ENCODE data around the gene CCDC87. TPM values are rescaled to one million over a fixed set of nuclear protein-coding genes. Genes with fewer than 3 reads are reported as not detected.
A peak's percentile ranks its signal among the peaks of the same experiment; 100 is the strongest.
"Not testable (repeated sequence)": the region's sequence is repeated elsewhere in the genome, so short reads cannot be mapped to it uniquely, and the experiment has no call there.

The CCDC87 gene
- total RNA-seq, 1 donor from 2014 or later, result 0.50 TPM

DNA sequence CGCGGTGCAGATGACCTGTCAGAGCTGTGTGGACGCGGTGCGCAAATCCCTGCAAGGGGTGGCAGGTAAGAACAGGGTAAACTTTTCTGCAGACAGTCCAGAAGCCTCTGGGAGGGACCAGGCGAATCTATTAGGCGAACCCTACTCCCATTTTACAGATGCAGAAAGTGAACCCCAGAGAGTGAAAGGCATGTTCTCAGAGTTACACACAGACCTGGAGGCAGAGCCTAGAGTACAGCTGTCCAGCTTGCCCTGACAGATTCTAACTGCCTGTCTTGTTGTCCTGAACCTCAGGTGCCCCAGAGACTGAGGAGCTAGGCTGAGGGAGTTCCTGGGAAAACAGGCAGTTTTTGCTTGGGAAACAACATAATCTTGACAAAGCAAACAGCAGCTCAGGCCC is 787 bp upstream of the CCDC87 start:
- H3K27ac ChIP-seq, result peak overlapping the region; percentile 73
- intact Hi-C loops (cut with DNase I), result no loop called here
- H3K4me1 ChIP-seq, result peaks cover 33% of the 10 kb centered on the region
- ATAC-seq (no peak), DNase-seq (no peak)
- H3K4me3 ChIP-seq, result peak overlapping the region; percentile 67
- TF ChIP-seq CTCF (IDR thresholded peaks at IDR 0.05), result no peak
- H3K27me3 ChIP-seq (ENCODE audit: low read depth), result no peaks in the 10 kb centered on the region
- H3K9me3 ChIP-seq, result no peaks in the 10 kb centered on the region
- H3K36me3 ChIP-seq, result no peaks in the 10 kb centered on the region

DNA sequence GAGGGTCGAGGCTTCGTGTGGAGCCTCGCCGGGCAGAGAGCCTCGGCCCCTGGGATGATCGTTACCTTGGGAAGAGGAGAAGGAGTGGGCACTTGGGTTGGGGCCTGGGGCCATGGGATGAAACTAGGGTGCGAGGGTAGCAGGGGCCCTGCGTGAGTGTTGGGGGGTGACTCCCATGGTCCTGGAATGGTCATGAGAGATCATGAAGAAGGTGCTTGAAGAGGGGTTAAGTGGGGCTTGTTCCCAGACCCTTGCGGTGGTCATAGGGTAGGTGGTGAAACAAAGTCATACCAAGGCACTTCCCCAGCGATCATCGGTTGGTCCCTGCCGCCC is 406 bp upstream of the CCDC87 start:
- no peaks in the 10 kb centered on the region for H3K9me3 ChIP-seq
- H3K27me3 ChIP-seq (ENCODE audit: low read depth), result no peaks in the 10 kb centered on the region
- intact Hi-C loops (cut with DNase I), result no loop called here
- ATAC-seq (peak in 1 of 2 donors; percentile 32), DNase-seq (no peak)
- H3K27ac ChIP-seq, result peak overlapping the region; percentile 73
- H3K4me3 ChIP-seq, result peak overlapping the region; percentile 67
- no peaks in the 10 kb centered on the region for H3K36me3 ChIP-seq
- H3K4me1 ChIP-seq, result peaks cover 33% of the 10 kb centered on the region
- no peak for TF ChIP-seq CTCF (IDR thresholded peaks at IDR 0.05)

- peaks cover 32% of the 10 kb centered on the region for H3K4me1 ChIP-seq
- H3K9me3 ChIP-seq, result no peaks in the 10 kb centered on the region
- no peaks in the 10 kb centered on the region for H3K27me3 ChIP-seq (ENCODE audit: low read depth)
- intact Hi-C loops (cut with DNase I), result no loop called here
- no peak overlapping the region for H3K4me3 ChIP-seq
- no peak for TF ChIP-seq CTCF (IDR thresholded peaks at IDR 0.05)
- ATAC-seq, result no peak
- H3K36me3 ChIP-seq, result no peaks in the 10 kb centered on the region
- no peak overlapping the region for H3K27ac ChIP-seq
- no peak for DNase-seq
Observed at GRCh38 chr11:66591175-66591574, 1.7 kb downstream of the CCDC87 start.

GRCh38 chr11:66589996-66590675 is 2.7 kb downstream of the CCDC87 start:
- intact Hi-C loops (cut with DNase I), result no loop called here
- peaks cover 24% of the 10 kb centered on the region for H3K4me1 ChIP-seq
- no peak overlapping the region for H3K4me3 ChIP-seq
- H3K27ac ChIP-seq, result no peak overlapping the region
- no peaks in the 10 kb centered on the region for H3K9me3 ChIP-seq
- H3K36me3 ChIP-seq, result no peaks in the 10 kb centered on the region
- no peak for TF ChIP-seq CTCF (IDR thresholded peaks at IDR 0.05)
- ATAC-seq (no peak), DNase-seq (no peak)
- H3K27me3 ChIP-seq (ENCODE audit: low read depth), result no peaks in the 10 kb centered on the region

DNA sequence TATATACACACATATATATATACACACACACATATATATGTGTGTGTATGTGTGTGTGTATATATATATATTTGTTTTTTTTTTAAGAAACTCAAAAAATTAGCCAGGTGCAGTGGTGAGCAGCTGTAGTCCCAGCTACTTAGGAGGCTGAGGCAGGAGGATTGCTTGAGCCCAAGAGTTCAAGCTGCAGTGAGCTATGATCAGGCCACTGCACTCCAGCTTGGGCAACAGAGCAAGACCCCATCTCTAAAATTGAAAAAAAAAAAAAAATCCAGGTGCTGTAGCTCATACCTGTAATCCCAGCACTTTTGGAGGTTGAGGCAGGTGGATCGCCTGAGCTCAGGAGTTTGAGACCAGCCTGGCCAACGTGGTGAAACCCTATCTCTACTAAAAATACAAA is 3.5 kb downstream of the CCDC87 start:
- intact Hi-C loops (cut with DNase I); H3K9me3 ChIP-seq; H3K27ac ChIP-seq; H3K36me3 ChIP-seq; H3K27me3 ChIP-seq (ENCODE audit: low read depth); ATAC-seq; DNase-seq; H3K4me3 ChIP-seq: not testable (repeated sequence)
- H3K4me1 ChIP-seq, result peaks cover 17% of the 10 kb centered on the region

DNA sequence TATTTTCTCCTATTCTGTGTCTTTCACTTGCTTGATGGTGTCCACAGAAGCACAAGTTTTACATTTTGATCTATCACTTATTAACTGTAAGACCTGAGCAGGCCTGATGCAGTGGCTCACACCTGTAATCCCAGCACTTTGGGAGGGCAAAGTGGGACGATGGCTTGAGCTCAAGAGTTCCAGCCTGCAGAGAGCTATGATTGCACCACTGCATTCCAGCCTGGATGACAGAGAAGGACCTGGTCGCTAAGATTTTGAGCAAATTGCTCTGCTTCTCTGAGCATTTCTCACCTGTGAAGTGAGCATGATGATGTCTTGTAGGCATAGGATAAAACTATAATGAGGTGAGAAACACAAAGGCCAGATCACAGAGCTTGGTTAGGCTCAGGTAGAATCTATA is 6.7 kb downstream of the CCDC87 start:
- Histone ChIP-seq H3K36me3 (no peaks in the 10 kb centered on the region), H3K9me3 (no peaks in the 10 kb centered on the region), H3K27me3 (ENCODE audit: low read depth) (no peaks in the 10 kb centered on the region), H3K4me1 (no peaks in the 10 kb centered on the region), H3K27ac (no peak overlapping the region), H3K4me3 (no peak overlapping the region)
- ATAC-seq (no peak), DNase-seq (no peak)
- intact Hi-C loops (cut with DNase I), result no loop called here
- TF ChIP-seq CTCF (IDR thresholded peaks at IDR 0.05), result no peak

DNA sequence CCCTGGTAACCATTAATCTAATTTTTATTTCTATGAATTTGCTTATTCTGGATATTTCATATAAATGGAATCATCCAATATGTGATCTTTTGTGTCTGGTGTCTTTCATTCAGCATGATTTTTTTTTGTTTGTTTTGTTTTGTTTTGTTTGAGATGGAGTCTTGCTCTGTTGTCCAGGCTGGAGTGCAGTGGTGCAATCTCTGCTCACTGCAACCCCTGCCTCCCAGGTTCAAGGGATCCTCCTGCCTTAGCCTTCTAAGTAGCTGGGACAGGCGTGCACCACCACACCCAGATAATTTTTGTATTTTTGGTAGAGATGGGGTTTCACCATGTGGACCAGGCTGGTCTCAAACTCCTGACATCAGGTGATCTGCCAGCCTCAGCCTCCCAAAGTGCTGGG is 7.4 kb downstream of the CCDC87 start:
- H3K9me3 ChIP-seq; DNase-seq; H3K4me3 ChIP-seq; H3K36me3 ChIP-seq; H3K4me1 ChIP-seq; H3K27ac ChIP-seq; ATAC-seq; intact Hi-C loops (cut with DNase I); H3K27me3 ChIP-seq (ENCODE audit: low read depth): not testable (repeated sequence)

- H3K9me3 ChIP-seq; H3K36me3 ChIP-seq; ATAC-seq; DNase-seq; H3K27me3 ChIP-seq (ENCODE audit: low read depth); H3K4me1 ChIP-seq; H3K4me3 ChIP-seq; H3K27ac ChIP-seq; intact Hi-C loops (cut with DNase I): not testable (repeated sequence)
Observed at GRCh38 chr11:66582565-66583147, 10.2 kb downstream of the CCDC87 start.
